Esophagus squamous epithelium (tissue), 5 donors: Measurements from ENCODE around the gene CTNNB1. TPM values are rescaled to one million over a fixed set of nuclear protein-coding genes. Genes with fewer than 3 reads are reported as not detected.
"Not testable (repeated sequence)": the region's sequence is repeated elsewhere in the genome, so short reads cannot be mapped to it uniquely, and the experiment has no call there.

Source experiments
- DNase-seq: peaks from one replicate; lab custom pipeline; 2025; lab: John Stamatoyannopoulos, UW
- H3K27ac ChIP-seq, 4 donors: fragments of 200-600 bp; sonication (generic); one replicate each; pipeline ENCODE4 v1.5.1; 2016 to 2019; ENCODE audit warnings: mild to moderate bottlenecking in 1 of 4
- H3K27me3 ChIP-seq, 4 donors: fragments of 200-600 bp; sonication (generic); 1 replicate in 3 of 4; 2 replicates in 1 of 4; pipeline versions ENCODE4 v1.5.1 to v1.6.0; 2017 to 2021; ENCODE audit warnings: antibody characterized with exemption in 1 of 4
- H3K36me3 ChIP-seq, 3 donors: fragments of 200-600 bp; sonication (generic); one replicate each; pipeline ENCODE4 v1.5.1; 2016 to 2019
- H3K4me1 ChIP-seq, 3 donors: fragments of 200-600 bp; sonication (generic); one replicate each; pipeline ENCODE4 v1.5.1; 2017 to 2019
- H3K4me3 ChIP-seq, 4 donors: fragments of 200-600 bp; sonication (generic); 1 replicate in 3 of 4; 2 replicates in 1 of 4; pipeline ENCODE4 v1.5.1; 2016 to 2019; ENCODE audit warnings: mild to moderate bottlenecking in 2 of 4, moderate library complexity in 1 of 4
- H3K9me3 ChIP-seq, 3 donors: fragments of 200-600 bp; sonication (generic); one replicate each; pipeline ENCODE4 v1.5.1; 2016 to 2019
- CTCF ChIP-seq, 6 experiments: fragments of 450-650 bp in 4 of 6; fragments of 200-600 bp in 2 of 6; sonication (generic) in 2 of 6; IDR thresholded peaks; one replicate each; pipeline ENCODE4 v1.5.1; 2016 to 2019; ENCODE audit warnings: antibody characterized with exemption in 6 of 6, mild to moderate bottlenecking in 4 of 6, moderate library complexity in 4 of 6
- POLR2A ChIP-seq, 4 donors: fragments of 450-650 bp; IDR thresholded peaks; one replicate each; pipeline ENCODE4 v1.6.1; 2017; ENCODE audit warnings: antibody characterized with exemption in 4 of 4, mild to moderate bottlenecking in 4 of 4, moderate library complexity in 3 of 4
- WGBS, 2 donors: methylation state at CpG; one replicate each; pipeline ENCODE4 v1.1.5; 2018; 5-methylcytosine and 5-hydroxymethylcytosine counted together
- intact Hi-C: fragments of 100-400 bp; cut with DNase I; formaldehyde crosslinking; loops from one replicate; pipeline ENCODE4 v1.15.0; 2022
- total RNA-seq, 4 donors: library from RNA; depleted of rRNA; stranded (reverse); fragments of >200 nt; gene quantifications; one replicate each; pipeline ENCODE4 v1.1.0, GENCODE V29; 2016
- donor health status: DM: yes; HTN: yes; CAD: no.

Gene CTNNB1
- total RNA-seq, 4 donors from 2014 or later, result 219 to 430 (median 290) TPM

- Histone ChIP-seq H3K27me3 (no peaks in the 10 kb centered on the region), H3K27ac (no peak overlapping the region), H3K36me3 (no peaks in the 10 kb centered on the region), H3K9me3 (no peaks in the 10 kb centered on the region), H3K4me1 (peaks cover 0 to 7% (median 0%) of the 10 kb centered on the region in 3 donors), H3K4me3 (no peak overlapping the region)
- 94 to 100% methylated on average over 1 of the region's 1 CpG for WGBS, 2 donors
- no peak for TF ChIP-seq POLR2A (IDR thresholded peaks at IDR 0.05)
- TF ChIP-seq CTCF (IDR thresholded peaks at IDR 0.05), result no peak
- intact Hi-C loops, result no loop called here
- DNase-seq, result no peak
These were observed 73.4 kb downstream of the CTNNB1 start for GRCh38 chr3:41272667-41273066.

- no peak for DNase-seq
- Histone ChIP-seq H3K4me1 (no peaks in the 10 kb centered on the region), H3K27me3 (no peaks in the 10 kb centered on the region), H3K27ac (no peak overlapping the region), H3K36me3 (no peaks in the 10 kb centered on the region), H3K9me3 (no peaks in the 10 kb centered on the region), H3K4me3 (no peak overlapping the region)
- no peak for TF ChIP-seq POLR2A (IDR thresholded peaks at IDR 0.05)
- TF ChIP-seq CTCF (IDR thresholded peaks at IDR 0.05), result no peak
- intact Hi-C loops, result no loop called here
These were observed 75.8 kb downstream of the CTNNB1 start for GRCh38 chr3:41274944-41275668.

GRCh38 chr3:41276191-41276590 is 76.9 kb downstream of the CTNNB1 start:
- H3K36me3 ChIP-seq, result no peaks in the 10 kb centered on the region
- intact Hi-C loops, result no loop called here
- no peaks in the 10 kb centered on the region for H3K27me3 ChIP-seq
- H3K9me3 ChIP-seq, result no peaks in the 10 kb centered on the region
- WGBS, 2 donors, result 63 to 76% methylated on average over 4 of the region's 4 CpGs
- DNase-seq, result no peak
- H3K27ac ChIP-seq, result no peak overlapping the region
- H3K4me1 ChIP-seq, result no peaks in the 10 kb centered on the region
- TF ChIP-seq CTCF (IDR thresholded peaks at IDR 0.05), result no peak
- no peak for TF ChIP-seq POLR2A (IDR thresholded peaks at IDR 0.05)
- H3K4me3 ChIP-seq, result no peak overlapping the region

GRCh38 chr3:41277790-41278465 is 78.6 kb downstream of the CTNNB1 start:
- TF ChIP-seq CTCF (IDR thresholded peaks at IDR 0.05) (no peak), POLR2A (IDR thresholded peaks at IDR 0.05) (no peak)
- 67 to 90% methylated on average over 4 to 7 of the region's 16 CpGs for WGBS, 2 donors
- Histone ChIP-seq H3K36me3 (no peaks in the 10 kb centered on the region), H3K4me1 (no peaks in the 10 kb centered on the region), H3K9me3 (no peaks in the 10 kb centered on the region), H3K4me3 (no peak overlapping the region), H3K27ac (no peak overlapping the region), H3K27me3 (no peaks in the 10 kb centered on the region)
- DNase-seq, result no peak
- intact Hi-C loops, result no loop called here

DNA sequence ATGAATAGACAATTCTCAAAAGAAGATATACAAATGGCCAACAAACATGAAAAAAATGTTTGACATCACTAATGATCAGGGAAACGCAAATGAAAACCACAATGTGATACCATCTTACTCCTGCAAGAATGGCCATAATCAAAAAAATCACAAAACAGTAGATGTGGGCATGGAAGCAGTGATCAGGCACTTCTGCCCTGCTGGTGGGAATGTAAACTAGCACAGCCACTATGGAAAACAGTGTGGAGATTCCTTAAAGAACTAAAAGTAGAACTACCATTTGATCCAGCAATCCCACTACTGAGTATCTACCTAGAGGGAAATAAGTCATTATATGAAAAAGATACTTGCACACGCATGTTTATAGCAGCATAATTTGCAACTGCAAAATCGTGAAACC is 85.6 kb downstream of the CTNNB1 start:
- intact Hi-C loops, result not testable (repeated sequence)

More for the DNA sequence above, 85.6 kb downstream of the CTNNB1 start:
- not testable (repeated sequence) for H3K9me3 ChIP-seq, H3K27ac ChIP-seq, DNase-seq, H3K4me3 ChIP-seq, H3K36me3 ChIP-seq, H3K27me3 ChIP-seq, H3K4me1 ChIP-seq
- WGBS, 2 donors, result 80 to 89% methylated on average over 3 of the region's 3 CpGs
